IMR-90 (cell line): ENCODE results near the gene LSM14B. TPM values are rescaled to one million over a fixed set of nuclear protein-coding genes. Genes with fewer than 3 reads are reported as not detected.

Experiments used
- ATAC-seq: fragments of 200-7000 bp; cut with Tn5 transposase; 2 replicates; pipeline ENCODE4 v1.9.1; 2020; ENCODE audit warnings: low read depth, mild to moderate bottlenecking, moderate library complexity
- BruUV-seq: library from RNA; stranded (reverse); fragments of 400-500 nt; replicated peaks from 2 replicates; lab custom pipeline; 2021; lab: Mats Ljungman, UMichigan
- CTCF ChIA-PET: fragments of 300-600 bp; formaldehyde crosslinking; extraction: SDS; loops from one replicate; lab custom pipeline; 2021; ENCODE audit warnings: antibody characterized with exemption; lab: Yijun Ruan, JAX
- POLR2A ChIA-PET: fragments of 300-600 bp; sonication (Branson Sonifier 250); formaldehyde crosslinking; loops from one replicate; lab custom pipeline; 2022; ENCODE audit warnings: antibody characterized with exemption; ENCODE audit not compliant: unreplicated experiment; lab: Charles Lee
- DNase-seq: peaks from one replicate; pipeline ENCODE4 v3.0.0; 2013
- H2AFZ ChIP-seq: replicated peaks from 2 replicates; pipeline ENCODE3; 2013; ENCODE audit warnings: low read length, mild to moderate bottlenecking; ENCODE audit not compliant: poor library complexity
- H2AK5ac ChIP-seq: 2 replicates; pipeline ENCODE4 v1.6.1; 2013; ENCODE audit warnings: low read depth, low read length, inconsistent platforms
- H2AK9ac ChIP-seq: replicated peaks from 2 replicates; pipeline ENCODE3; 2013; ENCODE audit warnings: mild to moderate bottlenecking, low read depth, low read length, moderate library complexity; ENCODE audit not compliant: poor library complexity
- H2BK120ac ChIP-seq: 2 replicates; pipeline ENCODE4 v1.6.1; 2013; ENCODE audit warnings: low read depth, low read length, inconsistent platforms
- H2BK15ac ChIP-seq: 3 replicates; pipeline ENCODE4 v1.6.1; 2013; ENCODE audit warnings: low read depth, low read length, inconsistent platforms
- H2BK20ac ChIP-seq: 2 replicates; pipeline ENCODE4 v1.6.1; 2013; ENCODE audit warnings: low read depth, mild to moderate bottlenecking, inconsistent platforms, low read length, moderate library complexity
- H2BK5ac ChIP-seq: 2 replicates; pipeline ENCODE4 v1.6.1; 2013; ENCODE audit warnings: mild to moderate bottlenecking, low read depth, low read length, inconsistent platforms; ENCODE audit not compliant: poor library complexity, severe bottlenecking
- H3K14ac ChIP-seq: replicated peaks from 2 replicates; pipeline ENCODE4 v1.6.1; 2013; ENCODE audit warnings: low read depth, low read length, inconsistent platforms
- H3K18ac ChIP-seq: 2 replicates; pipeline ENCODE4 v1.6.1; 2013; ENCODE audit warnings: low read depth, low read length, control low read depth
- H3K23ac ChIP-seq: 2 replicates; pipeline ENCODE4 v1.6.1; 2013; ENCODE audit warnings: low read depth, low read length, inconsistent platforms
- H3K27ac ChIP-seq: 2 replicates; pipeline ENCODE4 v1.5.1; 2013; ENCODE audit warnings: mild to moderate bottlenecking, control low read depth, low read length; ENCODE audit not compliant: insufficient read depth
- H3K27me3 ChIP-seq: 2 replicates; pipeline ENCODE4 v1.6.1; 2013; ENCODE audit warnings: low read length; ENCODE audit not compliant: control insufficient read depth, insufficient read depth
- H3K36me3 ChIP-seq: 2 replicates; pipeline ENCODE4 v1.6.1; 2013; ENCODE audit warnings: low read length, mixed read lengths; ENCODE audit not compliant: control insufficient read depth, insufficient read depth
- H3K4ac ChIP-seq: 2 replicates; pipeline ENCODE4 v1.6.1; 2013; ENCODE audit warnings: low read depth, low read length, inconsistent platforms
- H3K4me1 ChIP-seq: 2 replicates; pipeline ENCODE4 v1.6.1; 2013; ENCODE audit warnings: low read length, mixed read lengths; ENCODE audit not compliant: control insufficient read depth, insufficient read depth
- H3K4me2 ChIP-seq: 2 replicates; pipeline ENCODE4 v1.6.1; 2013; ENCODE audit warnings: low read depth, mild to moderate bottlenecking, control low read depth, low read length, moderate library complexity
- H3K4me3 ChIP-seq: 2 replicates; pipeline ENCODE4 v1.5.1; 2013; ENCODE audit warnings: low read depth, mild to moderate bottlenecking, control low read depth, low read length, moderate library complexity; ENCODE audit not compliant: insufficient read depth
- H3K56ac ChIP-seq: 2 replicates; pipeline ENCODE4 v1.6.1; 2013; ENCODE audit warnings: low read length, inconsistent platforms; ENCODE audit not compliant: insufficient read depth; ENCODE audit errors: extremely low read depth
- H3K79me1 ChIP-seq, 2 experiments: 2 replicates each; pipeline ENCODE4 v1.6.1; 2013; ENCODE audit warnings: low read length in 2 of 2, inconsistent platforms in 1 of 2, low read depth in 1 of 2
- H3K9ac ChIP-seq: 2 replicates; pipeline ENCODE4 v1.6.1; 2013; ENCODE audit warnings: low read depth, low read length, control low read depth
- H3K9me1 ChIP-seq: 2 replicates; pipeline ENCODE4 v1.6.1; 2013; ENCODE audit warnings: low read length, inconsistent platforms; ENCODE audit not compliant: insufficient read depth
- H3K9me3 ChIP-seq: 2 replicates; pipeline ENCODE4 v1.6.1; 2013; ENCODE audit warnings: low read length; ENCODE audit not compliant: control insufficient read depth, insufficient read depth
- H4K20me1 ChIP-seq: 2 replicates; pipeline ENCODE4 v1.6.1; 2013; ENCODE audit warnings: low read length, inconsistent platforms; ENCODE audit not compliant: insufficient read depth
- H4K5ac ChIP-seq: 2 replicates; pipeline ENCODE4 v1.6.1; 2013; ENCODE audit warnings: mild to moderate bottlenecking, low read depth, low read length, control low read depth
- H4K8ac ChIP-seq, 2 experiments: 2 replicates each; pipeline ENCODE4 v1.6.1; 2013; ENCODE audit warnings: low read depth in 2 of 2, low read length in 2 of 2, control low read depth in 1 of 2, inconsistent platforms in 1 of 2
- H4K91ac ChIP-seq: 2 replicates; pipeline ENCODE4 v1.6.1; 2013; ENCODE audit warnings: low read depth, low read length, inconsistent platforms; ENCODE audit not compliant: insufficient read depth
- CHD1 ChIP-seq: IDR thresholded peaks from 2 replicates; pipeline ENCODE4 v1.6.1; 2012; ENCODE audit warnings: low read depth, low read length, improper control_type of control experiment
- CTCF ChIP-seq: conservative IDR thresholded peaks from 2 replicates; pipeline ENCODE4 v1.5.1; 2012; ENCODE audit warnings: mild to moderate bottlenecking, low read depth, low read length, improper control_type of control experiment
- MAFK ChIP-seq: IDR thresholded peaks from 2 replicates; pipeline ENCODE4 v1.6.1; 2012; ENCODE audit warnings: low read depth, low read length, improper control_type of control experiment
- RAD21 ChIP-seq: IDR thresholded peaks from 2 replicates; pipeline ENCODE4 v1.6.1; 2012; ENCODE audit warnings: low read length, improper control_type of control experiment
- RCOR1 ChIP-seq: IDR thresholded peaks from 2 replicates; pipeline ENCODE4 v1.6.1; 2012; ENCODE audit warnings: mild to moderate bottlenecking, low read length, improper control_type of control experiment; ENCODE audit not compliant: insufficient replicate concordance
- SMC3 ChIP-seq: fragments of 150-350 bp; IDR thresholded peaks from 2 replicates; pipeline ENCODE4 v1.6.1; 2016; ENCODE audit warnings: low read depth, mild to moderate bottlenecking, antibody characterized with exemption, low read length, moderate library complexity
- WGBS, 2 experiments: methylation state at CpG; one replicate each; pipeline versions ENCODE4 v1.1.5 to v1.1.7; 2013; ENCODE audit warnings: missing lambda C conversion rate in 2 of 2; ENCODE audit not compliant: insufficient read length in 1 of 2; ENCODE audit errors: extremely low coverage in 2 of 2; 5-methylcytosine and 5-hydroxymethylcytosine counted together
- dilution Hi-C: fragments of 300-500 bp; cut with HindIII; formaldehyde crosslinking; loops from one replicate; pipeline ENCODE4 v1.14.3; 2018; ENCODE audit warnings: low sequenced_read_pairs; ENCODE audit not compliant: unreplicated experiment
- in situ Hi-C: fragments of 300-500 bp; cut with MboI; formaldehyde crosslinking; loops from 3 replicates; pipeline ENCODE4 v1.14.3; 2019; ENCODE audit warnings: low sequenced_read_pairs, inconsistent platforms, mixed read lengths
- intact Hi-C: fragments of 100-400 bp; cut with micrococcal nuclease; formaldehyde crosslinking; loops from 2 replicates; pipeline ENCODE4 v1.10.0; 2022
- polyA plus RNA-seq, 3 experiments: library from polyadenylated mRNA; depleted of rRNA; stranded (reverse); fragments of >200 nt; gene quantifications; 2 replicates each; pipeline ENCODE4 v1.2.3, GENCODE V29; 2012; ENCODE audit warnings: low replicate concordance in 1 of 3
- total RNA-seq: library from RNA; depleted of rRNA; stranded (reverse); fragments of >200 nt; gene quantifications from 2 replicates; pipeline ENCODE4 v1.2.3, GENCODE V29; 2012

The LSM14B gene
- total and polyA plus RNA-seq, 2 of the 4 experiments (the other 2 are of a cell fraction) = 23.7 to 41.1 TPM

GRCh38 chr20:62136283-62137091 is 14.2 kb downstream of the LSM14B start:
- no peak overlapping the region for H3K27ac ChIP-seq
- 60% methylated on average over 2 of the region's 8 CpGs; no CpG with 5 or more reads in 1 of the 2 experiments for WGBS, 2 experiments
- in situ Hi-C loops = no loop called here
- no peak overlapping the region for H4K8ac ChIP-seq
- no peak overlapping the region for H3K9ac ChIP-seq
- peak; percentile 76 for TF ChIP-seq CTCF
- TF ChIP-seq MAFK = no peak
- TF ChIP-seq RAD21 = peak; percentile 72
- TF ChIP-seq SMC3 = peak; percentile 84
- no peak for TF ChIP-seq RCOR1
- no peak for TF ChIP-seq CHD1
- H3K56ac ChIP-seq = no peak overlapping the region
- peaks cover 10% of the 10 kb centered on the region; the same call in 1 of the 2 replicates for H3K4me1 ChIP-seq
- H3K14ac ChIP-seq = no peak overlapping the region
- dilution Hi-C loops = no loop called here
- ATAC-seq = peak; percentile 53
- H2BK120ac ChIP-seq = no peak overlapping the region
- H4K5ac ChIP-seq = no peak overlapping the region
- H3K79me1 ChIP-seq = peaks cover 15 to 84% of the 10 kb centered on the region in 2 experiments
- no peak overlapping the region for H2AK9ac ChIP-seq
- no TSS peak for BruUV-seq
- H3K4me3 ChIP-seq = no peak overlapping the region
- POLR2A ChIA-PET = no interaction called here
- H2AK5ac ChIP-seq = no peak overlapping the region
- H3K4ac ChIP-seq = no peak overlapping the region
- peak; percentile 68 for DNase-seq
- no peak overlapping the region for H3K23ac ChIP-seq
- no peak overlapping the region for H2BK5ac ChIP-seq
- no peak overlapping the region for H2BK20ac ChIP-seq
- H3K18ac ChIP-seq = no peak overlapping the region
- H3K9me3 ChIP-seq = no peaks in the 10 kb centered on the region
- peaks cover 76% of the 10 kb centered on the region for H3K36me3 ChIP-seq
- CTCF ChIA-PET = interaction anchor here (0.9 to 1.9 kb wide), 4 partner anchors 73 to 126 kb away, joined by 3 to 8 read pairs (median 4); no protein-coding TSS in a partner anchor
- no peak overlapping the region for H2BK15ac ChIP-seq
- no peak overlapping the region for H2AFZ ChIP-seq
- H3K27me3 ChIP-seq = no peaks in the 10 kb centered on the region
- no peak overlapping the region for H4K91ac ChIP-seq
- intact Hi-C loops = loop anchor here (1.0 kb wide), 2 partner anchors 110 to 125 kb away; no protein-coding TSS in a partner anchor
- no peak overlapping the region for H3K4me2 ChIP-seq
- peaks cover 5% of the 10 kb centered on the region; the same call in 1 of the 2 replicates for H3K9me1 ChIP-seq
- peaks cover 97% of the 10 kb centered on the region for H4K20me1 ChIP-seq
